ENCODE results near the gene SPEM2. TPM values are rescaled to one million over a fixed set of nuclear protein-coding genes. Genes with fewer than 3 reads are reported as not detected.

SPEM2 gene
- total and polyA plus RNA-seq, 2 of the 4 experiments (the other 2 are of a cell fraction) = not detected

GRCh38 chr17:7384489-7385081, 40.8 kb upstream of the SPEM2 start:
- Histone ChIP-seq H2BK120ac (ENCODE audit: low read depth, low read length) (no peak overlapping the region), H3K4me3 (ENCODE audit: insufficient read depth, low read depth, low read length) (no peak overlapping the region), H4K91ac (ENCODE audit: insufficient read depth, low read depth, low read length) (no peak overlapping the region), H3K36me3 (ENCODE audit: control insufficient read depth, insufficient read depth, low read length) (peaks cover 16% of the 10 kb centered on the region; the same call in 1 of the 2 replicates), H3K4me1 (ENCODE audit: control insufficient read depth, insufficient read depth, low read length) (peaks cover 7% of the 10 kb centered on the region; the same call in 1 of the 2 replicates), H3K14ac (replicated peaks; ENCODE audit: low read depth, low read length) (0 out of 2 replicates have a peak overlapping the region, but pooled peaks have one; percentile 5), H3K18ac (ENCODE audit: low read depth, low read length) (no peak overlapping the region), H2BK20ac (ENCODE audit: low read depth, low read length) (no peak overlapping the region), H3K4me2 (ENCODE audit: low read depth, low read length) (no peak overlapping the region; the same call in 1 of the 2 replicates), H4K8ac (ENCODE audit: low read depth in 2 of 2, low read length in 2 of 2) (no peak overlapping the region), H2AK9ac (replicated peaks; ENCODE audit: low read depth, low read length, poor library complexity) (no peak overlapping the region), H3K9me1 (ENCODE audit: insufficient read depth, low read length) (peaks cover 2% of the 10 kb centered on the region; the same call in 1 of the 2 replicates), H3K23ac (ENCODE audit: low read depth, low read length) (no peak overlapping the region; the same call in none of the 2 replicates), H3K79me1 (ENCODE audit: low read depth in 1 of 2, low read length in 2 of 2) (no peaks in the 10 kb centered on the region), H3K4ac (ENCODE audit: low read depth, low read length) (no peak overlapping the region), H2AK5ac (ENCODE audit: low read depth, low read length) (0 out of 2 replicates have a peak overlapping the region, but pooled peaks have one; percentile 20), H4K20me1 (ENCODE audit: insufficient read depth, low read length) (no peaks in the 10 kb centered on the region), H2AFZ (replicated peaks; ENCODE audit: low read length, poor library complexity) (peak overlapping the region; percentile 89), H4K5ac (ENCODE audit: low read depth, low read length) (no peak overlapping the region), H3K9me3 (ENCODE audit: control insufficient read depth, insufficient read depth, low read length) (peaks cover 5% of the 10 kb centered on the region; the same call in 1 of the 2 replicates), H2BK5ac (ENCODE audit: low read depth, low read length, poor library complexity, severe bottlenecking) (no peak overlapping the region), H3K27ac (ENCODE audit: insufficient read depth, low read length) (no peak overlapping the region), H3K56ac (ENCODE audit: extremely low read depth, insufficient read depth, low read length) (no peak overlapping the region), H3K27me3 (ENCODE audit: control insufficient read depth, insufficient read depth, low read length) (peaks cover 25% of the 10 kb centered on the region), H2BK15ac (ENCODE audit: low read depth, low read length) (no peak overlapping the region), H3K9ac (ENCODE audit: low read depth, low read length) (no peak overlapping the region)
- dilution Hi-C loops (cut with HindIII; ENCODE audit: low sequenced_read_pairs, unreplicated experiment) = no loop called here
- CTCF ChIA-PET = no interaction called here
- no peak for ATAC-seq (ENCODE audit: low read depth)
- no peak for DNase-seq
- WGBS, 2 experiments (ENCODE audit: extremely low coverage in 2 of 2, insufficient read length in 1 of 2) = 40% methylated on average over 11 of the region's 23 CpGs; no CpG with 5 or more reads in 1 of the 2 experiments
- BruUV-seq (replicated peaks) = no TSS peak
- in situ Hi-C loops (cut with MboI; ENCODE audit: low sequenced_read_pairs) = no loop called here
- intact Hi-C loops (cut with micrococcal nuclease) = no loop called here
- TF ChIP-seq RFX5 (IDR thresholded peaks at IDR 0.05; ENCODE audit: low read depth, low read length) (no peak), NFE2L2 (IDR thresholded peaks at IDR 0.05; ENCODE audit: low read depth, low read length) (no peak), BHLHE40 (IDR thresholded peaks at IDR 0.05; ENCODE audit: low read depth, low read length) (no peak)
- POLR2A ChIA-PET (ENCODE audit: unreplicated experiment) = interaction anchor here (1.0 kb wide), 1 partner anchor 10 kb away, joined by 5 read pairs; the partner anchor contains the start of gene PLSCR3
